ENCODE measurements around the gene LRRC34. TPM values are rescaled to one million over a fixed set of nuclear protein-coding genes. Genes with fewer than 3 reads are reported as not detected.

LRRC34 gene
- total and polyA plus RNA-seq, 9 of the 15 experiments (the other 6 are each of a cell fraction or from before 2014, with no cell fraction given), result 0.17 to 0.30 TPM; not detected in 7

- TF ChIP-seq ZKSCAN8 (CRISPR knock-in tag; IDR thresholded peaks at IDR 0.05) (no peak), GABPB1 (CRISPR knock-in tag; IDR thresholded peaks at IDR 0.05) (peak; percentile 93), JUND (IDR thresholded peaks at IDR 0.05; ENCODE audit: borderline replicate concordance, low read depth, low read length) (peak; percentile 70), JUND (tag; IDR thresholded peaks at IDR 0.05; ENCODE audit: borderline replicate concordance, low read depth, low read length) (peak; percentile 74; the same call in 2 of the 3 replicates), CXXC5 (CRISPR knock-in tag; IDR thresholded peaks at IDR 0.05) (peak; percentile 76), TFE3 (CRISPR knock-in tag; IDR thresholded peaks at IDR 0.05) (no peak), MYNN (IDR thresholded peaks at IDR 0.05) (no peak; the same call in 1 of the 2 replicates), MYNN (CRISPR knock-in tag; IDR thresholded peaks at IDR 0.05) (no peak), MCM3 (IDR thresholded peaks at IDR 0.05) (no peak), FOXK2 (conservative IDR thresholded peaks at IDR 0.05 in 1 of 2, IDR thresholded peaks at IDR 0.05 in 1 of 2; ENCODE audit: low read depth in 2 of 2) (no peak), MCM2 (IDR thresholded peaks at IDR 0.05; ENCODE audit: low read depth) (no peak), NCOA4 (IDR thresholded peaks at IDR 0.05; ENCODE audit: partially characterized antibody) (no peak), ZNF77 (CRISPR knock-in tag; IDR thresholded peaks at IDR 0.05) (no peak), ZKSCAN1 (IDR thresholded peaks at IDR 0.05; ENCODE audit: low read depth, low read length) (0 out of 2 replicates have a peak, but pooled peaks have one; percentile 9), GTF2E2 (tag; IDR thresholded peaks at IDR 0.05) (peak; percentile 90), KDM4B (IDR thresholded peaks at IDR 0.05; ENCODE audit: borderline replicate concordance in 2 of 2, low read depth in 1 of 2) (peak in 1 of 2 experiments; percentile 89; a peak in 1 of 4 replicates), RBM39 (optimal IDR thresholded peaks at IDR 0.05; ENCODE audit: low read depth, low read length) (no peak), ZBTB2 (IDR thresholded peaks at IDR 0.05) (0 out of 2 replicates have a peak, but pooled peaks have one; percentile 52), BHLHE40 (IDR thresholded peaks at IDR 0.05; ENCODE audit: low read length) (0 out of 2 replicates have a peak, but pooled peaks have one; percentile 20), SMAD4 (CRISPR knock-in tag; conservative IDR thresholded peaks at IDR 0.05) (peak; percentile 37; the same call in 1 of the 2 replicates), MBD1 (CRISPR knock-in tag; IDR thresholded peaks at IDR 0.05) (no peak), ZNF449 (CRISPR knock-in tag; IDR thresholded peaks at IDR 0.05) (no peak)
Measured at GRCh38 chr3:169772897-169773816, 39.5 kb downstream of the LRRC34 start, which contains the start of gene MYNN (continued).
